Left ventricle myocardium superior (tissue), 1 donor: ENCODE measurements around the gene UFD1. TPM values are rescaled to one million over a fixed set of nuclear protein-coding genes. Genes with fewer than 3 reads are reported as not detected.
"Not testable (repeated sequence)": the region's sequence is repeated elsewhere in the genome, so short reads cannot be mapped to it uniquely, and the experiment has no call there.

Experiments
- ATAC-seq: fragments of 200-7000 bp; cut with Tn5 transposase; one replicate; pipeline ENCODE4 v1.9.1; 2020; ENCODE audit warnings: mild to moderate bottlenecking, moderate library complexity
- DNase-seq: peaks from one replicate; pipeline ENCODE4 v3.0.0-alpha.2; 2020
- intact Hi-C: fragments of 100-400 bp; cut with micrococcal nuclease; formaldehyde crosslinking; loops from one replicate; pipeline ENCODE4 v1.11.0; 2022
- total RNA-seq: library from RNA; stranded (reverse); fragmentation: NEBNext Ultra II Directional; extraction: Animal tissue kit (Norgen Biotek cat#: 25700); gene quantifications from one replicate; pipeline ENCODE4 v1.2.1, GENCODE V29; 2021
- donor health status: DM: no; HTN: yes; CAD: no; lungs with severe emphysema.

UFD1 gene
- total RNA-seq, 1 donor from 2014 or later = 44.5 TPM

- DNase-seq = no peak
- intact Hi-C loops = no loop called here
- ATAC-seq = no peak
These were observed 40.7 kb downstream of the UFD1 start for GRCh38 chr22:19438298-19438697.

- intact Hi-C loops, ATAC-seq, DNase-seq: not testable (repeated sequence)
These were observed 42.4 kb downstream of the UFD1 start for GRCh38 chr22:19436444-19437161.

GRCh38 chr22:19434829-19435580, 44.0 kb downstream of the UFD1 start:
- no peak for DNase-seq
- intact Hi-C loops = no loop called here
- no peak for ATAC-seq

GRCh38 chr22:19434401-19434800, 44.6 kb downstream of the UFD1 start:
- intact Hi-C loops = no loop called here
- ATAC-seq = no peak
- DNase-seq = no peak

- peak; percentile 97 for ATAC-seq
- intact Hi-C loops = no loop called here
These were observed 46.7 kb downstream of the UFD1 start, which contains the start of gene MRPL40 for GRCh38 chr22:19432133-19432851. TSS of gene MRPL40 (plus strand) at chr22:19432545. CDS start at chr22:19432555, 10 bp downstream.

GRCh38 chr22:19431649-19432132, 47.3 kb downstream of the UFD1 start, which contains the start of gene HIRA:
TSS of gene HIRA (minus strand) at chr22:19431733. CDS start at chr22:19431476, 257 bp downstream.
- intact Hi-C loops = no loop called here
- DNase-seq (peak; percentile 90), ATAC-seq (peak; percentile 83)

More at GRCh38 chr22:19432133-19432851, 46.7 kb downstream of the UFD1 start, which contains the start of gene MRPL40:
- peak; percentile 97 for DNase-seq

GRCh38 chr22:19430890-19431541, 48.0 kb downstream of the UFD1 start:
- intact Hi-C loops = no loop called here
- ATAC-seq (no peak), DNase-seq (peak; percentile 54)

GRCh38 chr22:19429950-19430889, 48.8 kb downstream of the UFD1 start:
- DNase-seq (no peak), ATAC-seq (no peak)
- intact Hi-C loops = no loop called here

GRCh38 chr22:19424186-19424500, 54.9 kb downstream of the UFD1 start:
- ATAC-seq (no peak), DNase-seq (no peak)
- intact Hi-C loops = no loop called here

- DNase-seq (no peak), ATAC-seq (no peak)
- intact Hi-C loops = no loop called here
These were observed 56.3 kb downstream of the UFD1 start for GRCh38 chr22:19422440-19423301.

- intact Hi-C loops = no loop called here
- no peak for ATAC-seq
- no peak for DNase-seq
These were observed 58.7 kb downstream of the UFD1 start for GRCh38 chr22:19420321-19420720.

GRCh38 chr22:19419464-19420178, 59.4 kb downstream of the UFD1 start:
- DNase-seq (no peak), ATAC-seq (peak; percentile 43)
- intact Hi-C loops = no loop called here

- intact Hi-C loops = no loop called here
These were observed 59.9 kb downstream of the UFD1 start for GRCh38 chr22:19419086-19419463.

GRCh38 chr22:19412923-19413322, 66.1 kb downstream of the UFD1 start:
- intact Hi-C loops = no loop called here
- ATAC-seq (no peak), DNase-seq (no peak)

More at GRCh38 chr22:19419086-19419463, 59.9 kb downstream of the UFD1 start:
- ATAC-seq = peak; percentile 34
- DNase-seq = no peak

GRCh38 chr22:19412478-19412877, 66.5 kb downstream of the UFD1 start:
- DNase-seq = no peak
- intact Hi-C loops = no loop called here
- ATAC-seq = no peak

GRCh38 chr22:19411690-19412045, 67.3 kb downstream of the UFD1 start:
- intact Hi-C loops = no loop called here
- no peak for DNase-seq
- peak; percentile 48 for ATAC-seq
